GM18519 (cell line): ENCODE results near the gene ABCA1.
"Not testable (repeated sequence)": the region's sequence is repeated elsewhere in the genome, so short reads cannot be mapped to it uniquely, and the experiment has no call there.

Source experiments
- ATAC-seq: cut with Tn5 transposase; IDR thresholded peaks from one replicate; pipeline ENCODE4 v1.9.1; 2021; ENCODE audit warnings: mild to moderate bottlenecking, moderate library complexity; ENCODE audit not compliant: unreplicated experiment, low FRiP score

ABCA1 gene

GRCh38 chr9:104927912-104928740, at the start of gene ABCA1:
Gene ABCA1 (minus strand): TSS chr9:104928155. CDS start chr9:104903679, 24,476 bp downstream.
- ATAC-seq, result peak; percentile 29

GRCh38 chr9:104977580-104977979, 49.6 kb upstream of the ABCA1 start:
- ATAC-seq, result no peak

GRCh38 chr9:104977168-104977567, 49.2 kb upstream of the ABCA1 start:
- no peak for ATAC-seq

GRCh38 chr9:104975966-104976595, 48.1 kb upstream of the ABCA1 start:
- not testable (repeated sequence) for ATAC-seq

GRCh38 chr9:104974053-104974962, 46.4 kb upstream of the ABCA1 start:
- ATAC-seq, result no peak

- ATAC-seq, result no peak
These were observed 44.4 kb upstream of the ABCA1 start for GRCh38 chr9:104972242-104972866.

GRCh38 chr9:104971511-104971910, 43.6 kb upstream of the ABCA1 start:
- ATAC-seq, result no peak

GRCh38 chr9:104970271-104970987, 42.5 kb upstream of the ABCA1 start:
- ATAC-seq, result no peak

- no peak for ATAC-seq
These were observed 41.2 kb upstream of the ABCA1 start for GRCh38 chr9:104969116-104969515.

GRCh38 chr9:104968025-104968982, 40.3 kb upstream of the ABCA1 start:
- peak; percentile 97 for ATAC-seq

- ATAC-seq, result no peak
These were observed 35.1 kb upstream of the ABCA1 start for GRCh38 chr9:104963076-104963475.

- ATAC-seq, result no peak
These were observed 33.9 kb upstream of the ABCA1 start for GRCh38 chr9:104961701-104962359.

GRCh38 chr9:104961238-104961637, 33.3 kb upstream of the ABCA1 start:
- peak; percentile 88 for ATAC-seq

GRCh38 chr9:104960662-104961061, 32.7 kb upstream of the ABCA1 start:
- ATAC-seq, result no peak

- no peak for ATAC-seq
These were observed 30.8 kb upstream of the ABCA1 start for GRCh38 chr9:104958751-104959150.

GRCh38 chr9:104958006-104958405, 30.1 kb upstream of the ABCA1 start:
- not testable (repeated sequence) for ATAC-seq

- ATAC-seq, result no peak
These were observed 23.5 kb upstream of the ABCA1 start for GRCh38 chr9:104951487-104951886.

- ATAC-seq, result no peak
These were observed 22.9 kb upstream of the ABCA1 start for GRCh38 chr9:104950838-104951237.
